BJ (cell line): ENCODE results near the gene VDR. TPM values are rescaled to one million over a fixed set of nuclear protein-coding genes. Genes with fewer than 3 reads are reported as not detected.

Experiments
- CTCF ChIA-PET: fragments of 350-600 bp; formaldehyde crosslinking; extraction: SDS; loops from one replicate; lab custom pipeline; 2021; ENCODE audit warnings: antibody characterized with exemption, inconsistent platforms; lab: Yijun Ruan, JAX
- POLR2A ChIA-PET: fragments of 300-600 bp; sonication (Branson Sonifier 250); formaldehyde crosslinking; extraction: SDS; loops from one replicate; lab custom pipeline; 2021; ENCODE audit warnings: antibody characterized with exemption; lab: Charles Lee
- DNase-seq: peaks from one replicate; pipeline ENCODE4 v3.0.0-alpha.2; 2011; ENCODE audit warnings: low read depth
- H3K27me3 ChIP-seq: 2 replicates; pipeline ENCODE4 v1.6.0; 2011; ENCODE audit warnings: low read length; ENCODE audit not compliant: control insufficient read depth, insufficient read depth
- H3K36me3 ChIP-seq: 2 replicates; pipeline ENCODE4 v1.5.1; 2011; ENCODE audit warnings: low read length; ENCODE audit not compliant: control insufficient read depth, insufficient read depth
- H3K4me3 ChIP-seq: 2 replicates; pipeline ENCODE4 v1.5.1; 2011; ENCODE audit warnings: low read depth, mild to moderate bottlenecking, control low read depth, low read length
- polyA plus RNA-seq: library from polyadenylated mRNA; depleted of rRNA; stranded (reverse); fragments of >200 nt; gene quantifications from 2 replicates; pipeline ENCODE4 v1.2.3, GENCODE V29; 2011
- TF ChIP-seq, protein P1 (sequence below): IDR thresholded peaks from 2 replicates; pipeline ENCODE4 v1.5.1; 2011; ENCODE audit warnings: low read depth, mild to moderate bottlenecking, control low read depth, inconsistent platforms, low read length, moderate library complexity; ENCODE audit not compliant: insufficient read depth

The VDR gene
- polyA plus RNA-seq, 1 experiment = 40.5 TPM

DNA sequence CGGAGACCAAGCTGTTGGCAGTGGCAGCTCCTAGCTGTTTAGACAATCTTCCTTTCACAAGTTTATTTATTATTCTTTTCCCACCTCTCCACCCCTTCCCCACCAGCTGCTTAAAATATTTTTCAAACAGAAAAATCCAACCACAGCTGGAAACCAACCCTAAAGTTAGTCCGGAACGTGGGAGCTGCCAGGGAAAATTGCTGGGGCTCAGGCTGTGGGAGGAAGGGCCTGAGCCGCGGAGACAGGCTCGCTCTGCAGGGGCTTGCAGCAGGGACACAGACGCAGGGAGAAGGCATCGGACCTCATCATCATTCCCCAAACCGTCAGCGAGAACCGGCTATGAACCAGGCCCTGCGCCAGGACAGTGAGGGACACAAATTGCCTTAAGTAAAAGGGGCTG, 42.5 kb upstream of the VDR start:
- POLR2A ChIA-PET = no interaction called here
- Histone ChIP-seq H3K27me3 (no peaks in the 10 kb centered on the region), H3K36me3 (no peaks in the 10 kb centered on the region), H3K4me3 (no peak overlapping the region)
- CTCF ChIA-PET = interaction anchor here (0.9 to 4.6 kb wide), 10 partner anchors 8 to 218 kb away, joined by 3 to 17 read pairs (median 4); partner anchors contain the start of genes SLC48A1, TMEM106C and VDR
- TF ChIP-seq, protein P1, sequence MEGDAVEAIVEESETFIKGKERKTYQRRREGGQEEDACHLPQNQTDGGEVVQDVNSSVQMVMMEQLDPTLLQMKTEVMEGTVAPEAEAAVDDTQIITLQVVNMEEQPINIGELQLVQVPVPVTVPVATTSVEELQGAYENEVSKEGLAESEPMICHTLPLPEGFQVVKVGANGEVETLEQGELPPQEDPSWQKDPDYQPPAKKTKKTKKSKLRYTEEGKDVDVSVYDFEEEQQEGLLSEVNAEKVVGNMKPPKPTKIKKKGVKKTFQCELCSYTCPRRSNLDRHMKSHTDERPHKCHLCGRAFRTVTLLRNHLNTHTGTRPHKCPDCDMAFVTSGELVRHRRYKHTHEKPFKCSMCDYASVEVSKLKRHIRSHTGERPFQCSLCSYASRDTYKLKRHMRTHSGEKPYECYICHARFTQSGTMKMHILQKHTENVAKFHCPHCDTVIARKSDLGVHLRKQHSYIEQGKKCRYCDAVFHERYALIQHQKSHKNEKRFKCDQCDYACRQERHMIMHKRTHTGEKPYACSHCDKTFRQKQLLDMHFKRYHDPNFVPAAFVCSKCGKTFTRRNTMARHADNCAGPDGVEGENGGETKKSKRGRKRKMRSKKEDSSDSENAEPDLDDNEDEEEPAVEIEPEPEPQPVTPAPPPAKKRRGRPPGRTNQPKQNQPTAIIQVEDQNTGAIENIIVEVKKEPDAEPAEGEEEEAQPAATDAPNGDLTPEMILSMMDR = no peak
- DNase-seq = no peak

DNA sequence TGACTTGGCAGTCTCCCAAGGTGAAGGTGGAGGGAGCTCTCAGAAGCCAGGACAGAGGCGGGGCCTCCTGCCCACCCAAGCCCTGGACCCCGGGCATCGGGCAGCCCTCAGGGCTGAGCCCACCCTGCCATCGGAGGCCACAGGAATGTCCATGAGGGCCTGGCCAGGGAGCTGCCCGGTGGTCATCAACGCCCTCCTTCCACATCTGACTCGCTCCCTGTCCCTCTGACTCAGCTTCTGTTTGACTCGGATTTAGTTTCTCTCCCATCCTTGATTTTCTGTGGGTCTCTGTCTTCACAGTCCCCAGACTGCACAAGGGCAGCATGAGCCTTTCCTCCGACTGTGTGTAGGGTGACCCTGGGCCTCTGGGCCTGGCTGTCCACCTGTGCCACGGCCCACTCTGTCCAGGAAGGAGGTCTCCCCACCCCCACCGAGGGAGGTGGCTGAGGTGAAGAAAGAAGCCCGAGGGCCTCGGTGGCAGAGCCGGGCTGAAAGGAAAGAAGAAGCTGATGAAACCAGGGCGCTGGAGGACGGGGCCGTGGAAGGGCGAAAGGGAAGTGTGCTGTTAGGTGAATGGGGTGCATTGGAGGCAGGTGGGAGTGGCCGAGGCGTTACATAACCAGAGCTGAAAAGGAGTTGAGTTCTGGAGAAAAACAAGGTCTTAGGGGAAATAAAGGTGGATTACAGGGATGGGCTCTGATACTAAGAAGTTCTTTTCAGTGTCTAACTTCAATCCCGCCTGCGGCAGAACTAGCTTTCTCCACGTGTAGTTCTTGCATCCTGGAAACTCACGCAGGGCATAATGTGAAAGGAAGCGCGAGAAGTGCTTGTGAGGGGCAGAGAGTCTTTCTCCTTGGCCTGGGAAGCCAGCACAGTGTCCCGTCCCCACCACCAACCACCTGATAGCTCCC, 41.9 kb upstream of the VDR start:
- H3K27me3 ChIP-seq = no peaks in the 10 kb centered on the region
- DNase-seq = no peak
- ChIA-PET CTCF (interaction anchor here (0.6 to 4.6 kb wide), 15 partner anchors 8 to 675 kb away, joined by 3 to 17 read pairs (median 4); partner anchors contain the start of genes SLC48A1, TMEM106C and VDR), POLR2A (no interaction called here)
- H3K36me3 ChIP-seq = no peaks in the 10 kb centered on the region
- TF ChIP-seq, protein P1 = no peak
- H3K4me3 ChIP-seq = no peak overlapping the region

DNA sequence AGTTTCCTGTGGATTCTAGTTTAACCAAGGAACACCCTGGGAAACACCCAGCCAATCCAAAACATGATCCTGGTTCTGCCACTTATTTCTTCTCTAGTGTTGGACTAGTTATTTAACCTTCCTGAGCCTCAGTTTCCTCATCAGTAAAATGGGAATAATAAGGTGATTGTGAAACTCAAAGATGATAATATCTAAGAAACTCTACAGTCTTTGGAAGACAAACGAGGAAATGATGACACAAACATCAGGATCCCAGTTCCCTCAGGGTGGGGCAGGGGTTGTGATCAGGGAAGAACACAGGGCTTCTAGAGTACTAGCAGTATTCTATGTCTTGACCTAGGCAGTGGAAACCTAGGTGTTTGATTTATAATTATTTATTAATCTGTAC, 40.5 kb upstream of the VDR start:
- Histone ChIP-seq H3K27me3 (no peaks in the 10 kb centered on the region), H3K36me3 (no peaks in the 10 kb centered on the region), H3K4me3 (no peak overlapping the region)
- CTCF ChIA-PET = interaction anchor here (1.8 to 4.6 kb wide), 3 partner anchors 11 to 107 kb away, joined by 5 to 17 read pairs (median 13); no protein-coding TSS in a partner anchor
- no peak for DNase-seq
- POLR2A ChIA-PET = no interaction called here
- TF ChIP-seq, protein P1 = no peak

DNA sequence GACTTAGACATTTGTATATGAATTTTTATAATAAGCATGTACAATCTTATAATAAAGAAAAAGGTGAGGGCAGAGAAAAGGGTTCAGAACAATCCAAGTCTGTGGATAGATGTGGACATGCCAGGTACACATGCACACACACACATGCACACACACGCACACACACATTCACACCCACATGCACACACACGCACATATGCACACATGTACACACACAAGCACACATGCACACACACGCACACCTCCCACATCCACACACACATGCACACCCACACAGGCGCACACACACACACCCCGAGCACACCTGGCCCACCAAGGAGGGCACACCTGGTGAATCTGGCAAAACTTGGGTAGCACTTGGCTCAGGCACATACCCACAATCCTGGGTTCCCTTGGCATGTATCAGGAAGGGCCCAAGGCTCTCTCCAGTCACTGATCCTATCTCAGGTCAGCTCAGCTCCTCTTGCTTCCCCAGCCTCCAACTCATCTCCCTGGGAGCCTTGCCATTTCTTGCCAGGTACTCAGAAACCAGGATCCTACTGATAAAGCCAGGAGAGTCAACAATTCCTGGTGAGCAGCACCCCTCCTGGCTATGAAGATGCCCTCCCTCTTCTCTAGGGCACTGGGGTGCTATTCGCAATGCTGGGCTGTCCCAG, 40.0 kb upstream of the VDR start:
- TF ChIP-seq, protein P1 = no peak
- ChIA-PET CTCF (no interaction called here), POLR2A (no interaction called here)
- H3K27me3 ChIP-seq = no peaks in the 10 kb centered on the region
- no peaks in the 10 kb centered on the region for H3K36me3 ChIP-seq
- H3K4me3 ChIP-seq = no peak overlapping the region
- no peak for DNase-seq

DNA sequence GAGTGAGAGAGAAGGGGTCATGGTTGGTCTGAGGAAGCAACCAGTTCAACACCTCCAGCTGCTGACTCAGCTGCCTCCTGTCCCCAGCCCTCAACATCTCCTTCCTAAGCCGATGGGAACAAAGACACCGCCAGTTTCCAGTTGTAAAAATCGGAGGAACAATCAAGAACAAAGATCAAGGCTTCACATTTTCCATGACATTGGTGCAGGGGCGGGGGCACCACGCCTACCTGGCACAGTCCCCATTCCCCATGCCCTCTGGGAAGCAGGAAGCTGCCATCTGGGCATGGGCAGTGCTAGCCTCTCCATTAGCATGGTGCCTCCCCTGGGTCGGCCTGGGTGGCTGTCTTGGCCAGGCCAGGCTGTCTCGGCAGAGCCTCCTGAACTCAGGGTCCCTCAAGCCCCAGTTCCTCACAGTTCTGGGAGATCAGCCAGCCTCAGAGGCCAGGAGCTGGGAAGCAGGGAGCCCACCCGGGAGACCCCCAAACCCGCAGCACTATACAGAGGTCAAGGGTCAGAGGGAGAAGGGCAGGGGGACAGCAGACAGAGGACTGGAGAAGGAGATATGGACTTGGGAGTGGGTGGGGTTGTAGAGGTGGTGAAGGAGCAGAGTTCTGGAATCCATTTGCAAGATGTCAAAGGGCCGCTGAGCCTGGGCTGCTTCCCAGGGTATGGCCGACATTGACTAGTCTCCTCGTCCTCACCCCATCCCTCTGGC, 39.0 kb upstream of the VDR start:
- H3K36me3 ChIP-seq = no peaks in the 10 kb centered on the region
- DNase-seq = no peak
- ChIA-PET POLR2A (no interaction called here), CTCF (interaction anchor here (1.2 kb wide), 2 partner anchors 20 to 80 kb away, joined by 3 to 4 read pairs; partner anchors contain the start of gene TMEM106C)
- TF ChIP-seq, protein P1 = no peak
- H3K27me3 ChIP-seq = no peaks in the 10 kb centered on the region
- H3K4me3 ChIP-seq = no peak overlapping the region
